ENCODE data around the gene ACBD4.

GRCh38 chr17:45117334-45117733, 18.2 kb upstream of the ACBD4 start:
- TF ChIP-seq CTCF (IDR thresholded peaks at IDR 0.05) (no peak), POLR2A (IDR thresholded peaks at IDR 0.05) (no peak)

Data from esophagus squamous epithelium (tissue), 4 donors.